ENCODE measurements around the gene ZNF579.

GRCh38 chr19:55623561-55623960, 42.9 kb upstream of the ZNF579 start:
- TF ChIP-seq EZH2 (optimal IDR thresholded peaks at IDR 0.05; ENCODE audit: low read depth, low read length) (no peak), CTCF (IDR thresholded peaks at IDR 0.05; ENCODE audit: low read length) (no peak), EZH2phosphoT487 (IDR thresholded peaks at IDR 0.05; ENCODE audit: low read length) (no peak)

All from MM.1S (cell line).